Neural progenitor cell (in vitro differentiated cells): ENCODE results near the gene RTN4.

Experiments
- CTCF ChIP-seq: fragments of 200-600 bp; sonication (generic); IDR thresholded peaks from 2 replicates; pipeline ENCODE4 v1.5.1; 2017; ENCODE audit warnings: antibody characterized with exemption, mild to moderate bottlenecking
- EZH2 ChIP-seq: fragments of 200-600 bp; sonication (generic); IDR thresholded peaks from 2 replicates; pipeline ENCODE4 v1.6.1; 2017; ENCODE audit warnings: antibody characterized with exemption, mild to moderate bottlenecking, moderate library complexity
- EZH2phosphoT487 ChIP-seq: fragments of 200-600 bp; sonication (generic); IDR thresholded peaks from 2 replicates; pipeline ENCODE4 v1.6.1; 2017; ENCODE audit warnings: antibody characterized with exemption

GRCh38 chr2:55010915-55011314 lies 39.3 kb downstream of the RTN4 start:
- TF ChIP-seq CTCF (no peak), EZH2phosphoT487 (no peak), EZH2 (no peak)
